ENCODE measurements around the gene PRKAG2. TPM values are rescaled to one million over a fixed set of nuclear protein-coding genes. Genes with fewer than 3 reads are reported as not detected.

Gene PRKAG2
- total and polyA plus RNA-seq, 2 of the 13 experiments (the other 11 are each of a cell fraction or from before 2014, with no cell fraction given), result 0.90 to 1.3 TPM

- in situ Hi-C loops (cut with HindIII; ENCODE audit: extremely low pct_ligation_motif_present, low pct_unique_long_range_greater_than_20kb), result no loop called here
- Histone ChIP-seq H3K9ac (ENCODE audit: insufficient read depth, low read depth, low read length) (no peak overlapping the region), H2AFZ (ENCODE audit: low read length) (no peak overlapping the region), H4K20me1 (ENCODE audit: insufficient read depth, low read length) (no peaks in the 10 kb centered on the region), H3K9me3 (ENCODE audit: low read length) (no peaks in the 10 kb centered on the region), H3K27ac (ENCODE audit: extremely low read length, insufficient read depth, low read length) (no peak overlapping the region), H3K27me3 (ENCODE audit: control insufficient read depth in 1 of 2, insufficient read depth in 2 of 2, low read length in 2 of 2) (peaks cover 2 to 40% of the 10 kb centered on the region in 2 experiments; a peak in 2 of 5 replicates), H3K36me3 (replicated peaks in 1 of 2; ENCODE audit: control insufficient read depth in 1 of 2, insufficient read depth in 2 of 2, low read length in 2 of 2) (no peaks in the 10 kb centered on the region), H3K4me1 (ENCODE audit: insufficient read depth, low read length) (no peaks in the 10 kb centered on the region), H3K79me2 (ENCODE audit: insufficient read depth, low read length) (no peaks in the 10 kb centered on the region), H3K4me2 (ENCODE audit: low read depth, low read length) (no peak overlapping the region), H3K4me3 (replicated peaks in 1 of 3; ENCODE audit: insufficient read depth in 1 of 3, low read depth in 2 of 3, low read length in 3 of 3) (no peak overlapping the region)
- ChIA-PET CTCF (ENCODE audit: low intra/inter-chr PET ratio, low total read pairs) (no interaction called here), POLR2A (no interaction called here)
- ATAC-seq (no peak), DNase-seq (ENCODE audit: low spot score) (no peak), FAIRE-seq (no peak)
- WGBS (ENCODE audit: low lambda C conversion rate), result 19% methylated on average over 2 of the region's 2 CpGs
- no TSS peak for BruUV-seq (replicated peaks)
- intact Hi-C loops (cut with micrococcal nuclease; ENCODE audit: unreplicated experiment), result no loop called here
- TF ChIP-seq ZNF503 (CRISPR knock-in tag; IDR thresholded peaks at IDR 0.05) (no peak), CCAR2 (optimal IDR thresholded peaks at IDR 0.05; ENCODE audit: low read depth, low read length) (no peak), MYC (CRISPR knock-in tag; IDR thresholded peaks at IDR 0.05; ENCODE audit: borderline replicate concordance) (no peak), ZNF275 (CRISPR knock-in tag; IDR thresholded peaks at IDR 0.05; ENCODE audit: borderline replicate concordance) (no peak), ZNF775 (CRISPR knock-in tag; IDR thresholded peaks at IDR 0.05; ENCODE audit: borderline replicate concordance) (no peak), MNT (IDR thresholded peaks at IDR 0.05) (no peak), RAD21 (CRISPR knock-in tag; IDR thresholded peaks at IDR 0.05) (no peak), ATF1 (CRISPR knock-in tag; IDR thresholded peaks at IDR 0.05) (no peak), NFE2L1 (CRISPR knock-in tag; IDR thresholded peaks at IDR 0.05; ENCODE audit: borderline replicate concordance) (no peak), HNF4G (IDR thresholded peaks at IDR 0.05; ENCODE audit: borderline replicate concordance, low read depth, low read length) (no peak), HNF4G (CRISPR knock-in tag; IDR thresholded peaks at IDR 0.05; ENCODE audit: borderline replicate concordance, low read depth) (no peak), ZNF430 (CRISPR knock-in tag; IDR thresholded peaks at IDR 0.05) (no peak), STAT5B (CRISPR knock-in tag; IDR thresholded peaks at IDR 0.05) (no peak), ZFP36L2 (CRISPR knock-in tag; IDR thresholded peaks at IDR 0.05) (no peak), ZNF891 (CRISPR knock-in tag; IDR thresholded peaks at IDR 0.05) (no peak), ZNF781 (CRISPR knock-in tag; IDR thresholded peaks at IDR 0.05; ENCODE audit: borderline replicate concordance, not compliant biosample characterization) (no peak)
Measured at GRCh38 chr7:151768805-151769187, 108.1 kb downstream of the PRKAG2 start.
